Measurements from ENCODE around the gene MRPS2. TPM values are rescaled to one million over a fixed set of nuclear protein-coding genes. Genes with fewer than 3 reads are reported as not detected.

MRPS2 gene
- total RNA-seq, 2 experiments from 2014 or later, result 33.8 to 37.5 TPM

DNA sequence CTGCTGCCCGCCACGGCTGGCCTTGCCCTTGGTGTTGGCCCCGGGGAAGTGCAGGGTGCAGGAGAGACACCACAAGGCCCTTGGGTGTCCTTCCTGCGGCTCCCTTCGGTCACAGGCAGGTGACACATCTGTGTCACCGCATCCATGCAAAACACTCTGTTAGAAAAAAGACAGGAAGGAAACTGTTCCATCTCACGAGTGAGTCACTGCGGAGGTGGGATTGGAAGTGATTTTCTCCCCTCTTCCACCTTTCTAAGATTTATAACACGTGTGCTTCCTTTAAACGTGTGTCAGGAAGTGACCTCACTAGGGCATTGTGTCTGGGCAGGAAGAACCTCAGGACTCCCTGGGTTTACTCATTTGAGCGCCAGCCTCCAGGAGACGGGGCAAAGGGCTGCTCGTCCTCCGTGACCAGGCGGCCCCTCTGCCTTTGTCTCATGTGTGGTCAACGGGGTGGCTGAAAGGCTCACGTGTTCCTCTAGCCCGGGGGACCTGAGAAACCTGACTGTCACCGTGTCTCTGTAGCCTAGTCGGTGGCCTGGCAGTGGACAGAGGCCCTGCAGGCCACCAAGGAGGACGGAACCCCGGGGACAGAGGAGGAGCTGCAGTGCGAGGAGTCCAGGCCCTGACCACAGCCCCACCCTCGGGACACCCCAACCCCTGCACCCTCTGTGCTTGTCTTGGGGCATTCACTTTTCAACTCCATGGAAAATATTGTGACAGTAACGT lies 15.8 kb downstream of the MRPS2 start:
- peaks cover 26% of the 10 kb centered on the region for H3K27me3 Mint-ChIP-seq
- no peaks in the 10 kb centered on the region for H3K36me3 Mint-ChIP-seq (ENCODE audit: low read depth)
- H3K4me3 Mint-ChIP-seq, result no peak overlapping the region
- H3K4me1 Mint-ChIP-seq, result peaks cover 24% of the 10 kb centered on the region
- no peaks in the 10 kb centered on the region for H3K9me3 Mint-ChIP-seq
- DNase-seq, result peak; percentile 26
- no peak overlapping the region for H3K27ac Mint-ChIP-seq
- ChIA-PET POLR2A (no interaction called here), CTCF (no interaction called here)

DNA sequence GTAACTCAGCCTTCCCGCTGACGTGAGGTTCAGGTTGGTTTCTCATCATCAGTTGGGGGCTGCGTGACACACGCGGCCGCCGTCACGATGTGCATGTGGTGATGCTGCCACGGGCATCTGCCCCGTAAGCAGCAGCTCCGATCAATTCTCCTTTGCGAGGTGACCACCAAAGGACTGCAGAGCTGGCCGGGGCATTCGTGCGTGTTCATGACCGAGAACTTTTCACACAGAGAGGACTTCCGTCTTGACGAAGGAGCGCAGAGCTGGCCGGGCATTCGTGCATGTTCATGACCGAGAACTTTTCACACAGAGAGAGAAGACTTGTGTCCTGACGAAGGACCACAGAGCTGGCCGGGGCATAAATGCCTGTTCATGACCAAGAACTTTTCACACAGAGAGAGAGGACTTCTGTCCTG lies 16.9 kb downstream of the MRPS2 start:
- Mint-ChIP-seq H3K27ac (no peak overlapping the region), H3K4me3 (no peak overlapping the region), H3K36me3 (ENCODE audit: low read depth) (no peaks in the 10 kb centered on the region), H3K27me3 (peaks cover 26% of the 10 kb centered on the region), H3K9me3 (no peaks in the 10 kb centered on the region), H3K4me1 (peaks cover 15% of the 10 kb centered on the region)
- POLR2A ChIA-PET, result no interaction called here
- DNase-seq, result no peak
- CTCF ChIA-PET, result no interaction called here

DNA sequence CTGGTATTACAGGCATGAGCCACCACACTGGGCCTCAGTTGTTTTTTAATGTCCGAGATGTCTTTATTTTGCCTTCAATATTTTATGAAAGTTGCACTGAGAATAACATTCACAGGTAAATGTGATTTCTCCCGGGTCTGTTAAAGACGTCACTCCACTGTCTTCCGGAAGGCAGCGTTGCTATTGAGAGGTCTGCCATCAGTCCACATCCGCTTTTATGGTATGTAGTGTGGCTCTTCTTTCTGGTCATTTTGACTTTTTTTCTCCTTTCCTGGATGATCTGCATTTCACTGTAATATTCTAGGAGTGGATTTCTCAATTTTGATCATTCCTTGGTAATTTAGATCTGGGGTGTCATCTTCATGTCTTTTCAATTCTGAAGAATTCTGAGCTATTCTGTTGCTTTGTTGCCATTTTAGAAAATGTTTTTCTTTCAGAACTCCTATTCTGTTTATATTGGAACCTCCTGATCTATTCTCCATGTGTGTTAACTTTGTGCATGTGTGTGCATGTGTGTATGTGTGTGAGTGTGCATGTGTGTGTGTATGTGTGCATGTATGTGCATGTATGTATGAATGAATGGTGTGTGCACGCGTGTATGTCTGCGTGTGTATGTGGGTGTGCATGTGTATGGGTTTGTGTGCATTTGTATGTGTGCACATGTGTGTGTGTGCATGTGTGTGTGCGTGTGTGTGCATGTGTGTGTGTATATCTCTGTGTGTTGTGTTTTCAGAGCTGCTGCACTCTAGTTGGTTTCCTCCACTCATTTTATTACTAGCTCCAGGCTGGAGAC lies 18.9 kb downstream of the MRPS2 start:
- no peaks in the 10 kb centered on the region for H3K9me3 Mint-ChIP-seq
- peaks cover 10% of the 10 kb centered on the region for H3K4me1 Mint-ChIP-seq
- no peak overlapping the region for H3K4me3 Mint-ChIP-seq
- H3K27me3 Mint-ChIP-seq, result peaks cover 26% of the 10 kb centered on the region
- H3K27ac Mint-ChIP-seq, result no peak overlapping the region
- H3K36me3 Mint-ChIP-seq (ENCODE audit: low read depth), result no peaks in the 10 kb centered on the region
- ChIA-PET POLR2A (no interaction called here), CTCF (no interaction called here)
- no peak for DNase-seq

DNA sequence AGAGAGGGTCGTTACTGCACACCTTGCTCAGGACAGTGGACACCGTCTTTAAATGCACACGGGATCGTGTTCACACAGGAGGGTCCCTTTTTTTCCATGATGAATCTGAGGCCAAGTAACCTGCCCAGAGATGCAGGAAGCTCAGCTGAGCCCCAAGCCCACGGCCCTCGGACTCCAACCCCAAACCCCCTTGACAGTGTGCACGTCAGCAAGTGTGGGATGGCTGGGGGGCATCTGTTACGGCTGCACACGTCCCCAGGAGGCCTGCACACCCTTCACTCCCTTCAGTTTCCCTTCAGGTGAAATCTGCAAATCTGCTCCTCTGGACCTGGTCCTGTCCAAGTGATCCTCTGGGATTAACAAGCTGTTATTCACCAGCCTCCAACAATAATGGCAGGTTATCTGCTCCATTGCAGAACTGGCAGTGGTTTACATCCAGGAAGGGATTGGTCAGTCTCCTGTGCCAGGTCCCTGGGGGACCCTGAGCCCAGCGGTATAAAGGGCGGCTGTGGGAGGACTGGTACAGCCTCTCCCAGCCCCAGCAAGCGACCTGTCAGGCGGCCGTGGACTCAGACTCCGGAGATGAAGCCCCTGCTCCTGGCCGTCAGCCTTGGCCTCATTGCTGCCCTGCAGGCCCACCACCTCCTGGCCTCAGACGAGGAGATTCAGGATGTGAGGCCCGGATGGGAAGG lies 20.6 kb downstream of the MRPS2 start, which contains the start of gene LCN1:
TSS of gene LCN1 (plus strand) at position 525 of the 692 bp plus-strand sequence. CDS start at position 583, 58 bp downstream.
- Mint-ChIP-seq H3K9me3 (no peaks in the 10 kb centered on the region), H3K27me3 (peaks cover 26% of the 10 kb centered on the region), H3K36me3 (ENCODE audit: low read depth) (no peaks in the 10 kb centered on the region), H3K4me3 (no peak within 1 kb of the TSS), H3K27ac (no peak within 1 kb of the TSS), H3K4me1 (peaks cover 5% of the 10 kb centered on the region)
- CTCF ChIA-PET, result no interaction called here
- no peak for DNase-seq
- POLR2A ChIA-PET, result no interaction called here

DNA sequence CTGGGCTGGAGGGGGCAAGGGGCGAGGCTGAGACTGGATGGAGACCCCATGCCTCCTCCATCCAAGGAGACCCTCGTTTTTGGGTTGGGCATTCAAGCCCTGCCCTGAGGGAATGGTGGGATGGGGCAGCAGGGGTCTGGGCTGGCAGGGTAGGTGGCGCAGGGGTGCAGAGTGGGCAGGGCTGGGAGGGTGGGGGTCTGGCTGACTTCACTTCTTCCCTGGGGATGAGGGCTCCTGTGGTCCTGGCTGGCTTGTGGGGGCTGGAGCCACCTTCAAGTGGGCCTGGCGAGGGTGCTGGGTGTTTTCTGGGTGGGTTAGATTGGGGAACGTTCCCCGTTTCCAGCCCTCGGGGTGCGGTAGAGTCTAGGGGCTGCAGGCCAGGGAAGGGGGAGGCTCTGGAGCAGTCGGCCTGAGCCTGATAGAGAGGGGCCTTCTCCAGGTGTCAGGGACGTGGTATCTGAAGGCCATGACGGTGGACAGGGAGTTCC lies 21.2 kb downstream of the MRPS2 start:
- no peak for DNase-seq
- no peak overlapping the region for H3K27ac Mint-ChIP-seq
- no peaks in the 10 kb centered on the region for H3K36me3 Mint-ChIP-seq (ENCODE audit: low read depth)
- POLR2A ChIA-PET, result no interaction called here
- peaks cover 26% of the 10 kb centered on the region for H3K27me3 Mint-ChIP-seq
- no peak overlapping the region for H3K4me3 Mint-ChIP-seq
- H3K4me1 Mint-ChIP-seq, result peaks cover 2% of the 10 kb centered on the region
- CTCF ChIA-PET, result no interaction called here
- H3K9me3 Mint-ChIP-seq, result no peaks in the 10 kb centered on the region

DNA sequence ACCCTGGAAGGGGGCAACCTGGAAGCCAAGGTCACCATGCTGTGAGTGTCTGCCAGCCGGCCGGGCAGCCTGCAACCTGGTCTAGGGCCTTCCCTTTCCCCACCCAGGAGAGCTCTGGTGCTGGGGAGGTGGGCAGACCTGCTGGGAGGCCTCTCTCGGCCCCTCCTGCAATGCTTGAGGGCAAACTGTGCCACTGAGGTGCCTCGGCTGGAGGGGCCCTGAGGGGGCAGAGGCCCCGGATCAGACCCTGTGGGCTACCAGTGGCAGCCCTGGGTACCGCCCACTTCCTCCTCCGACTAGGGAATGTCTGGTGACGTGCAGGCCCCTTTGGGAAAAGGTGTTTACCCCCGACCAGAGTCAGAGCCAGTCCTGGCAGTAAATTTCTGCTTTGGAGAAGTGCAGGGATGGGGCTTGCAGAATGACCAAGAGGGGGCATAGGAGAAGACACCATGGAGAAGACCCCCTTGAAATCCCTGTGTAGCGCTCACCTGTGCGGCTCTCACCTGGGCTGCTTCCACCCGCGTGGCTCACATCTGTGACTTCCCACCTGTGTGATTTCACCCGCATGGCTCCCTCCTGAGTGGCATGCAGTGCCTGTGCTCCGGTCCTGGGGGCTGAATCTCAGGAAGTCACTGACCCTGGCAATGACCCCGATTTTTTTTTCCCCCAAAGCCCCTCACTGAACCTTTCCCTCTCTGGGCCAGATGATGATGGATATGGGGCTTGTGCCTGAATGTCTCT lies 21.8 kb downstream of the MRPS2 start:
- Mint-ChIP-seq H3K4me3 (no peak overlapping the region), H3K9me3 (no peaks in the 10 kb centered on the region), H3K36me3 (ENCODE audit: low read depth) (no peaks in the 10 kb centered on the region), H3K27me3 (peaks cover 25% of the 10 kb centered on the region), H3K27ac (no peak overlapping the region), H3K4me1 (no peaks in the 10 kb centered on the region)
- CTCF ChIA-PET, result no interaction called here
- POLR2A ChIA-PET, result no interaction called here
- no peak for DNase-seq

DNA sequence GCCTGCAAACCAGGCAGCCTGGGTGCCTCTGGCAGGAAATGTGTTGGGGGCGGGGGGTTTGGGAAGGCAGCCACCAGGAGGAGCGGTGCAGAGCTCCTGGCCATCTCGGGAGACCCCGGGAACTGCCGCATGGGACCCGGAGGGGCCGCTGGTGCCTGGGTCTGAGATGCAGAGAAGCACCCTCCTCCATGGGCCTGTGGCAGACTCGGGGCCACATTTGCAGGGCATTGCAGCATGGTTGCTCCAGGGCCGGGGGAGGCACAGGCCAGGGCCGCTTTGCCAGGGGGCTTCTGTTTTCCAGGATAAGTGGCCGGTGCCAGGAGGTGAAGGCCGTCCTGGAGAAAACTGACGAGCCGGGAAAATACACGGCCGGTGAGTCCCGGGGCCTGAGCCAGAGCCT lies 22.4 kb downstream of the MRPS2 start:
- Mint-ChIP-seq H3K4me3 (no peak overlapping the region), H3K27ac (no peak overlapping the region), H3K9me3 (no peaks in the 10 kb centered on the region), H3K27me3 (peaks cover 20% of the 10 kb centered on the region), H3K4me1 (no peaks in the 10 kb centered on the region), H3K36me3 (ENCODE audit: low read depth) (no peaks in the 10 kb centered on the region)
- POLR2A ChIA-PET, result no interaction called here
- CTCF ChIA-PET, result no interaction called here
- DNase-seq, result no peak

DNA sequence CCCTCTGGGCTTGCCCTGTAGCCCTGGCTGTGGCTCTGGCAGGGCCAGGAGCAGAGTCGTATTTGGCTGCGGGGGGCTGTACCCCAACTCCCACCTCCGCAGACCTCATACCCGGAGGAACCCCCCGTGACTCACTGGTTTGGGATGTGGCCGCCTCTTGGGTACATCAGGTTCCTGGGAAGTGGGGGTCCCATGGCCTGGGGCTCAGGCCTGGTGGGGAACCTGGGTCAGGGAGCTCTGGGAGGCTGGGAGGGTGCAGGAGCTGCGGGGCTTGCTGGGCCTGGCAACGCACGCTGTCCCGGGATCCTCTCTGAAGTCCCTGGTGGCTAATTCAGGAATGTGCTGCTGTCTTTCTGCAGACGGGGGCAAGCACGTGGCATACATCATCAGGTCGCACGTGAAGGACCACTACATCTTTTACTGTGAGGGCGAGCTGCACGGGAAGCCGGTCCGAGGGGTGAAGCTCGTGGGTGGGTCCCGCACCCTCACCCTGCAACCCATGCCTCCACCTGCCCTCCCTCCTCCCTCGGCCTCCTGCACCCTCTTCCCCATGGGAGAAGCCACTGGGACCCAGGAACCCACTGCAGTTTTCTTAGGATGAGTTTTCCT lies 23.1 kb downstream of the MRPS2 start:
- H3K4me1 Mint-ChIP-seq, result peaks cover 2% of the 10 kb centered on the region
- no peak overlapping the region for H3K4me3 Mint-ChIP-seq
- H3K27ac Mint-ChIP-seq, result no peak overlapping the region
- peaks cover 14% of the 10 kb centered on the region for H3K27me3 Mint-ChIP-seq
- DNase-seq, result no peak
- ChIA-PET CTCF (no interaction called here), POLR2A (no interaction called here)
- H3K36me3 Mint-ChIP-seq (ENCODE audit: low read depth), result no peaks in the 10 kb centered on the region
- no peaks in the 10 kb centered on the region for H3K9me3 Mint-ChIP-seq

DNA sequence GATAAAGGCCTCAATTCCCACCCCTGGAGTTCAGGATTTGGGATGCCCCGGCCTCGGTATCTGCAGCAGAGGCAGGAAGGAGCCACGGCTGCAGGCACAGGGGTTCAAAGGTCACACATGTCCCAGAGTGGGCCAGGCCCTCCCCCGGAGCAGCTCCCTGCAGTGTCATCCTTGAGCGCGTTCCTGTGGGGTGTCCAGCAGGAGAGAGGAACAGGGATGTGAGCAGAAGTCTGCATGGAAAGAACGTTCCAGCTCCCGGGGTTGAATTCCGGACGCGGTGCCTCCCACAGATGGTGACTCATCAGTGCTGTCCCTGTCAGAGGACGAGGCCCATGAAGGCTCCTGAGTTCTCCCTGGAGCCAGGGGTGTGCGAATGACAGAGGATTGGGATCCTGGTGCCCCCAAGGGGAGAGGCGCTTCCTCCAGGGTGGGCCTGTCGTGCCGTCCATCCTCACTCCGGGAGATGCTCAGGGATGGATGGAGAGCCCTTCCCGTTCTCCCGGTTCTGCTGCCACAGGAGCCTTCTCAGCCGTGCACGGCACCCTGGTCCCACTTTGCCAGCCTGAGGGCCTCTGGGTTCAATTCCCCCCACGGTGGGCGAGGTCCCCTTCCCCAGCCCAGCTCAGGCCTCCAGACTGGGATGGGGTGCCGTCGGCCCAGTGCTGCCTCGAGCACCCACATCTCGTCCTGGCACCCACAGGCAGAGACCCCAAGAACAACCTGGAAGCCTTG lies 23.8 kb downstream of the MRPS2 start:
- H3K9me3 Mint-ChIP-seq, result no peaks in the 10 kb centered on the region
- no peak for DNase-seq
- CTCF ChIA-PET, result no interaction called here
- H3K27ac Mint-ChIP-seq, result no peak overlapping the region
- H3K27me3 Mint-ChIP-seq, result peaks cover 11% of the 10 kb centered on the region
- H3K36me3 Mint-ChIP-seq (ENCODE audit: low read depth), result no peaks in the 10 kb centered on the region
- no peak overlapping the region for H3K4me3 Mint-ChIP-seq
- H3K4me1 Mint-ChIP-seq, result peaks cover 5% of the 10 kb centered on the region
- POLR2A ChIA-PET, result no interaction called here

DNA sequence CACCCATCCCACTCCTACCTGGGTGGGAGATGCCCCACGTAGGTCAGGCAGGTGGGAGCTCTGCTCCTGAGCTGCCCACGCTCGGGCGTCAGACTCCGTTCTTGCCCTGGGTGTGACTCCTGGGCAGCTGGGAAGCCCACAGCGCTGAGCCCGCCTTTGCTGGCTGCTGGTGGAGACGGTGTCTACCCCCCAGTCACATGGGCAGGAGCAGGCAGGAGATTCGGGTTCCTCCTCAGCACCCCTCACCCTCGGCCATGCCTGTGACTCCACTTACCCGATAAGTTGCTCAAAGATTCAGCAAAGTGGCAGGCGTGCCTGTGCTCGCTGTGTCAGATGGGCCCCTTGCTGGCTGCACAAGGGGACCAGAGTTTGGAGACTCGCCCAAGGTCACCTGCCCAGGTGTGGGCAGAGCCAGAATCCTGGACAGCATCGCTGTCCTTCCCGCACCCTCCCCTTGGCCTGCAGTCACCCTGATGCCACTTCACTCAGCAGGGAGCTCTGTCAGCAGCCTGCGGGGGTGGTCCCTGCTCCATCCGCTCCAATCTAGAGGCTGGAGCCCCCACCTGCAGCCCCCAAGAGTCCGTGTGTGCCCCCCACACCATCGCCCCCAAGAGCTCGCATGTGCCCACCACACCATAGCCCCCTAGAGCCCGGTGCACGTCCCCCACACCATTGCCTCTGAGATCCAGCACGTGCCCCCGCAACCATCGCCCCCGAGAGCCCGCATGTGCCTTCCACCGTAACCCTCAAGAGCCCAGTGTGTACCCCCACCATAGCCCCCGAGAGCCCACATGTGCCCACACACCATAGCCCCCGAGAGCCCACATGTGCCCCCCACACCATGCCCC lies 25.0 kb downstream of the MRPS2 start:
- H3K27ac Mint-ChIP-seq, result no peak overlapping the region

DNA sequence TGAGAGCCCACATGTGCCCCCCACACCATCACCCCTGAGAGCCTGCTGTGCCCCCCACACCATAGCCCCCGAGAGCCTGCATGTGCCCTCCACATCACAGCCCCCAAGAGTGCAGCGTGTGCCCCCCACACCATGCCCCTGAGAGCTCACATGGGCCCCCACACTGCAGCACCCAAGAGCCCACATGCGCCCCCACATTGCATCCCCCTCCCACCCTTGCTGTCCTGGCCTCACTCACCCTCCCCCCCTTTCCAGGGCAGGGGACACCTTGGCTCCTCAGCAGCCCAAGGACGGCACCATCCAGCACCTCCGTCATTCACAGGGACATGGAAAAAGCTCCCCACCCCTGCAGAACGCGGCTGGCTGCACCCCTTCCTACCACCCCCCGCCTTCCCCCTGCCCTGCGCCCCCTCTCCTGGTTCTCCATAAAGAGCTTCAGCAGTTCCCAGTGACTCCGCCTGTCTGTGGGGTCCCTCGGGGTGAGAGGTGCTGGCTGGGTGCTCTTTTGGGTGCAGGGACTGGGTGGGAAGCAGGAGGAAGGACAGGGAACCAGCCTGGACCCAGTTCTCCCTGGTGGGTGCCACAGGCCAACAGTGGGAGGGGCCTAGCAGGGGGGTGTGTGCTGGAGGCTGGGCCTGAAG lies 25.7 kb downstream of the MRPS2 start:
- POLR2A ChIA-PET, result no interaction called here
- Mint-ChIP-seq H3K4me1 (peaks cover 16% of the 10 kb centered on the region), H3K36me3 (ENCODE audit: low read depth) (no peaks in the 10 kb centered on the region), H3K27ac (no peak overlapping the region), H3K4me3 (no peak overlapping the region), H3K9me3 (no peaks in the 10 kb centered on the region), H3K27me3 (no peaks in the 10 kb centered on the region)
- CTCF ChIA-PET, result no interaction called here
- no peak for DNase-seq

More for the DNA sequence above, 25.0 kb downstream of the MRPS2 start:
- H3K4me1 Mint-ChIP-seq, result peaks cover 14% of the 10 kb centered on the region
- H3K36me3 Mint-ChIP-seq (ENCODE audit: low read depth), result no peaks in the 10 kb centered on the region
- DNase-seq, result no peak
- H3K27me3 Mint-ChIP-seq, result peaks cover 2% of the 10 kb centered on the region
- ChIA-PET POLR2A (no interaction called here), CTCF (no interaction called here)
- H3K9me3 Mint-ChIP-seq, result no peaks in the 10 kb centered on the region
- no peak overlapping the region for H3K4me3 Mint-ChIP-seq

Measured in activated CD4-positive, alpha-beta memory T cell treated with anti-CD3 and anti-CD28 coated beads, Interleukin-2, amount 10 ng/mL, durations not matched to agents 7 days and 5 days (primary cell).